HEK293T (cell line): ENCODE measurements around the gene ZNF470.

Source experiments
- CTCF ChIA-PET: fragments of 350-600 bp; formaldehyde crosslinking; extraction: SDS; loops from one replicate; lab custom pipeline; 2021; ENCODE audit warnings: antibody characterized with exemption, inconsistent platforms; lab: Yijun Ruan, JAX
- POLR2A ChIA-PET: fragments of 350-600 bp; formaldehyde crosslinking; extraction: SDS; loops from one replicate; lab custom pipeline; 2020; ENCODE audit warnings: antibody characterized with exemption, inconsistent platforms; lab: Yijun Ruan, JAX
- DNase-seq: peaks from one replicate; pipeline ENCODE4 v3.0.0; 2012; ENCODE audit warnings: mixed read lengths; ENCODE audit errors: extremely low spot score
- ARNT ChIP-seq: fragments of 450-650 bp; IDR thresholded peaks from 2 replicates; pipeline ENCODE4 v1.6.1; 2017; ENCODE audit warnings: mild to moderate bottlenecking
- BHLHE40 ChIP-seq: fragments of 450-650 bp; IDR thresholded peaks from 2 replicates; pipeline ENCODE4 v1.6.1; 2016; ENCODE audit warnings: mild to moderate bottlenecking, moderate library complexity, borderline replicate concordance
- CTBP1 ChIP-seq: fragments of 450-650 bp; IDR thresholded peaks from 2 replicates; pipeline ENCODE4 v1.6.1; 2016; ENCODE audit warnings: borderline replicate concordance
- ELF4 ChIP-seq: fragments of 450-650 bp; IDR thresholded peaks from 2 replicates; pipeline ENCODE4 v1.6.1; 2017; ENCODE audit warnings: antibody characterized with exemption
- FOXA1 ChIP-seq: fragments of 450-650 bp; IDR thresholded peaks from 2 replicates; pipeline ENCODE4 v1.6.1; 2016; ENCODE audit warnings: mild to moderate bottlenecking
- FOXK2 ChIP-seq: fragments of 450-650 bp; IDR thresholded peaks from 2 replicates; pipeline ENCODE4 v1.6.1; 2016; ENCODE audit warnings: mild to moderate bottlenecking
- FOXM1 ChIP-seq: fragments of 450-650 bp; IDR thresholded peaks from 2 replicates; pipeline ENCODE4 v1.6.1; 2017; ENCODE audit warnings: mild to moderate bottlenecking, borderline replicate concordance
- HDGF ChIP-seq: fragments of 450-650 bp; IDR thresholded peaks from 2 replicates; pipeline ENCODE4 v1.6.1; 2017; ENCODE audit warnings: antibody characterized with exemption, borderline replicate concordance
- L3MBTL2 ChIP-seq: fragments of 450-650 bp; conservative IDR thresholded peaks from 2 replicates; pipeline ENCODE4 v1.6.1; 2016; ENCODE audit warnings: mild to moderate bottlenecking
- LEF1 ChIP-seq: fragments of 450-650 bp; IDR thresholded peaks from 2 replicates; pipeline ENCODE4 v1.6.1; 2017; ENCODE audit warnings: mild to moderate bottlenecking, borderline replicate concordance
- NFRKB ChIP-seq: fragments of 450-650 bp; IDR thresholded peaks from 2 replicates; pipeline ENCODE4 v1.6.1; 2016; ENCODE audit warnings: mild to moderate bottlenecking, moderate library complexity
- PKNOX1 ChIP-seq: fragments of 450-650 bp; IDR thresholded peaks from 2 replicates; pipeline ENCODE4 v1.6.1; 2016
- SP1 ChIP-seq: fragments of 450-650 bp; IDR thresholded peaks from 2 replicates; pipeline ENCODE4 v1.6.1; 2017
- SUZ12 ChIP-seq: fragments of 450-650 bp; IDR thresholded peaks from 2 replicates; pipeline ENCODE4 v1.6.1; 2016; ENCODE audit warnings: mild to moderate bottlenecking
- TARDBP ChIP-seq: fragments of 450-650 bp; IDR thresholded peaks from 2 replicates; pipeline ENCODE4 v1.6.1; 2016
- ZNF384 ChIP-seq: fragments of 450-650 bp; IDR thresholded peaks from 2 replicates; pipeline ENCODE4 v1.6.1; 2016

Gene ZNF470

GRCh38 chr19:56543776-56544175, 23.5 kb upstream of the ZNF470 start:
- TF ChIP-seq SP1 (no peak), ELF4 (no peak), PKNOX1 (no peak), BHLHE40 (no peak), HDGF (no peak), NFRKB (no peak), FOXM1 (no peak), ARNT (no peak), TARDBP (no peak), CTBP1 (no peak), L3MBTL2 (no peak), FOXK2 (no peak), SUZ12 (no peak), ZNF384 (no peak), LEF1 (no peak), FOXA1 (no peak)
- ChIA-PET CTCF (no interaction called here), POLR2A (no interaction called here)
- no peak for DNase-seq

- ChIA-PET CTCF (no interaction called here), POLR2A (no interaction called here)
- TF ChIP-seq ELF4 (no peak), CTBP1 (no peak), L3MBTL2 (no peak), HDGF (no peak), ZNF384 (no peak), SP1 (no peak), LEF1 (no peak), SUZ12 (no peak), FOXM1 (no peak), FOXK2 (no peak), FOXA1 (no peak), PKNOX1 (no peak), ARNT (no peak), TARDBP (no peak), NFRKB (no peak), BHLHE40 (no peak)
- DNase-seq, result peak; percentile 15
These were observed 19.7 kb upstream of the ZNF470 start for GRCh38 chr19:56547535-56547934.

- CTCF ChIA-PET, result no interaction called here
- POLR2A ChIA-PET, result no interaction called here
- TF ChIP-seq L3MBTL2 (no peak), TARDBP (no peak), FOXK2 (no peak)
- no peak for DNase-seq
These were observed 12.9 kb upstream of the ZNF470 start for GRCh38 chr19:56554272-56554869.

GRCh38 chr19:56562766-56563165, 4.5 kb upstream of the ZNF470 start:
- no peak for TF ChIP-seq NFRKB
- TF ChIP-seq PKNOX1, result no peak
- no peak for TF ChIP-seq HDGF
- no peak for TF ChIP-seq LEF1
- no peak for TF ChIP-seq SUZ12
- DNase-seq, result no peak
- ChIA-PET POLR2A (no interaction called here), CTCF (no interaction called here)

GRCh38 chr19:56566904-56567273, 379 bp upstream of the ZNF470 start:
- DNase-seq, result peak; percentile 35
- ChIA-PET POLR2A (no interaction called here), CTCF (no interaction called here)
- TF ChIP-seq NFRKB (no peak), FOXM1 (no peak), PKNOX1 (no peak), HDGF (no peak), CTBP1 (no peak)

- POLR2A ChIA-PET, result no interaction called here
- TF ChIP-seq FOXA1 (no peak), PKNOX1 (no peak), L3MBTL2 (no peak), ELF4 (no peak), SUZ12 (no peak), HDGF (no peak), LEF1 (no peak), FOXM1 (no peak), CTBP1 (no peak), ZNF384 (no peak), FOXK2 (no peak), SP1 (no peak), BHLHE40 (no peak), NFRKB (no peak), TARDBP (no peak), ARNT (no peak)
- no peak for DNase-seq
- CTCF ChIA-PET, result no interaction called here
These were observed 5.3 kb downstream of the ZNF470 start for GRCh38 chr19:56572589-56572988.
